ENCODE results near the gene SMIM28.

SMIM28 gene

GRCh38 chr6:138378463-138378862 lies 758 bp downstream of the SMIM28 start:
- H3K4me2 ChIP-seq (ENCODE audit: low read depth, low read length, poor library complexity, severe bottlenecking), result no peak overlapping the region
- no peak overlapping the region for H2AFZ ChIP-seq (ENCODE audit: low read length)
- no peaks in the 10 kb centered on the region for H3K4me1 ChIP-seq (ENCODE audit: insufficient read depth, low read length, poor library complexity, severe bottlenecking)
- H3K4me3 ChIP-seq (ENCODE audit: low read length, poor library complexity, severe bottlenecking), result no peak overlapping the region
- H3K9ac ChIP-seq (ENCODE audit: low read depth, low read length, poor library complexity, severe bottlenecking), result no peak overlapping the region
- H3K27me3 ChIP-seq (ENCODE audit: insufficient read depth, low read length, poor library complexity, severe bottlenecking), result no peaks in the 10 kb centered on the region
- no peak for TF ChIP-seq EZH2phosphoT487 (IDR thresholded peaks at IDR 0.05; ENCODE audit: borderline replicate concordance)
- TF ChIP-seq CTCF (conservative IDR thresholded peaks at IDR 0.05; ENCODE audit: low read length), result no peak
- no peaks in the 10 kb centered on the region for H3K9me2 ChIP-seq (replicated peaks; ENCODE audit: low read depth, low read length)
- no peaks in the 10 kb centered on the region for H3K36me3 ChIP-seq (ENCODE audit: insufficient read depth, low read length)
- no peaks in the 10 kb centered on the region for H3F3A ChIP-seq (ENCODE audit: low read depth)
- no peaks in the 10 kb centered on the region for H4K20me1 ChIP-seq (ENCODE audit: insufficient read depth, low read length, poor library complexity, severe bottlenecking)
- H3K9me3 ChIP-seq (ENCODE audit: insufficient read depth, low read depth, low read length), result no peaks in the 10 kb centered on the region
- H3K79me2 ChIP-seq (ENCODE audit: insufficient read depth, low read length), result no peaks in the 10 kb centered on the region

DNA sequence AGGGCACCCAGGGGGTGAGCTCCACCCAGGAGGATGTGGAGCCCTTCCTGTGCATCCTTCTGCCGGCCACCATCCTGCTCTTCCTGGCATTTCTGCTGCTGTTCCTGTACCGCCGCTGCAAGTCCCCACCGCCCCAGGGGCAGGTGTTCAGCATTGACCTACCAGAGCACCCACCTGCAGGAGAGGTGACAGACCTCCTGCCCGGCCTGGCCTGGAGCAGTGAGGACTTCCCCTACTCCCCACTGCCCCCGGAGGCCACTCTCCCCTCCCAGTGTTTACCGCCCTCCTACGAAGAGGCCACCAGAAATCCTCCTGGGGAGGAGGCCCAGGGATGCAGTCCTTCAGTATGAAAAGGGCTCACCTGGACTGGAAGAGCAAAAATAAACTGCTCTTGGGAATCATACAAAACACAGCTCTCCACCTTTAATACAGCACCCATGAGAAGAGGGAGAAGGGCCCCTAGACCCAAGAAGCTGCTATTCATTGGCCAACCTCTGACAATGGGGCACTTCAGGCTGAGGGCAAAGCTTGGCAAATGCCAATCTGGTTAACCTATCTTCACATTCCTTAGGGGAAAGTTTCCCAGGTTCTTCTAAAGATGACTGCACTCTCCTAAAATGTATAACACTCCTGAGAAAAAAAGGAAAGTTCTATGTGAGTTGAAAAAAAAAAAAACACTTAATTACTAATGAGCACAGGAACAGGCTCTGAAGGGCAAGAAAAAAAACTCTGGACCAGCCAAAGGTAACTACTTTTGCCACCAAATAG lies 5.0 kb downstream of the SMIM28 start:
- Histone ChIP-seq H3K9ac (ENCODE audit: low read depth, low read length, poor library complexity, severe bottlenecking) (no peak overlapping the region), H3K4me1 (ENCODE audit: insufficient read depth, low read length, poor library complexity, severe bottlenecking) (no peaks in the 10 kb centered on the region), H3K36me3 (ENCODE audit: insufficient read depth, low read length) (no peaks in the 10 kb centered on the region), H2AFZ (ENCODE audit: low read length) (no peak overlapping the region), H3K27me3 (ENCODE audit: insufficient read depth, low read length, poor library complexity, severe bottlenecking) (no peaks in the 10 kb centered on the region), H3K4me3 (ENCODE audit: low read length, poor library complexity, severe bottlenecking) (no peak overlapping the region), H3F3A (ENCODE audit: low read depth) (no peaks in the 10 kb centered on the region), H3K9me3 (ENCODE audit: insufficient read depth, low read depth, low read length) (no peaks in the 10 kb centered on the region), H3K4me2 (ENCODE audit: low read depth, low read length, poor library complexity, severe bottlenecking) (no peak overlapping the region), H3K79me2 (ENCODE audit: insufficient read depth, low read length) (no peaks in the 10 kb centered on the region), H3K9me2 (replicated peaks; ENCODE audit: low read depth, low read length) (no peaks in the 10 kb centered on the region), H4K20me1 (ENCODE audit: insufficient read depth, low read length, poor library complexity, severe bottlenecking) (no peaks in the 10 kb centered on the region)
- TF ChIP-seq CTCF (conservative IDR thresholded peaks at IDR 0.05; ENCODE audit: low read length), result peak; percentile 49
- TF ChIP-seq EZH2phosphoT487 (IDR thresholded peaks at IDR 0.05; ENCODE audit: borderline replicate concordance), result no peak

DNA sequence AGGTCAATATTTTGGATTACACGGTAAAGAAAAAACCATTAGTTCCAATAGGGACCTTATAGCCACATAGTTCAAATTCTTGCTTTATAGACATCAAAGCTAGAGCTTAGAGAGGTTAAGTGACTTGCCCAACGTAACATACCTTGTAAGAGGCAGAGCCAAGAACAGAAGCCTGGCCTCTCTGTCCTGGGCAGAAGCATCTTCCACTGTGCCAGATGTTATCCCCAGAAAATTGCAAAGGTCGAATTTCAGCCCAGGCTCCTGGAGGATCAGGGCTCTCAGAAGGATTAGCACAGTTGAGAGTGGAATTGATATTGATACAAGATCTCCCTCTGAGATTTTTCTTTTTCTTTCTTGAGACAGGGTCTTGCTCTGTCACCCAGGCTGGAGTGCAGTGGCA lies 6.1 kb downstream of the SMIM28 start:
- no peaks in the 10 kb centered on the region for H3K4me1 ChIP-seq (ENCODE audit: insufficient read depth, low read length, poor library complexity, severe bottlenecking)
- H3K9ac ChIP-seq (ENCODE audit: low read depth, low read length, poor library complexity, severe bottlenecking), result no peak overlapping the region
- H3F3A ChIP-seq (ENCODE audit: low read depth), result no peaks in the 10 kb centered on the region
- no peak overlapping the region for H3K4me3 ChIP-seq (ENCODE audit: low read length, poor library complexity, severe bottlenecking)
- H3K27me3 ChIP-seq (ENCODE audit: insufficient read depth, low read length, poor library complexity, severe bottlenecking), result no peaks in the 10 kb centered on the region
- no peaks in the 10 kb centered on the region for H3K36me3 ChIP-seq (ENCODE audit: insufficient read depth, low read length)
- no peaks in the 10 kb centered on the region for H4K20me1 ChIP-seq (ENCODE audit: insufficient read depth, low read length, poor library complexity, severe bottlenecking)
- no peaks in the 10 kb centered on the region for H3K9me2 ChIP-seq (replicated peaks; ENCODE audit: low read depth, low read length)
- no peaks in the 10 kb centered on the region for H3K9me3 ChIP-seq (ENCODE audit: insufficient read depth, low read depth, low read length)
- H2AFZ ChIP-seq (ENCODE audit: low read length), result no peak overlapping the region
- H3K4me2 ChIP-seq (ENCODE audit: low read depth, low read length, poor library complexity, severe bottlenecking), result no peak overlapping the region
- TF ChIP-seq EZH2phosphoT487 (IDR thresholded peaks at IDR 0.05; ENCODE audit: borderline replicate concordance), result no peak
- TF ChIP-seq CTCF (conservative IDR thresholded peaks at IDR 0.05; ENCODE audit: low read length), result no peak
- no peaks in the 10 kb centered on the region for H3K79me2 ChIP-seq (ENCODE audit: insufficient read depth, low read length)

Measured in Loucy (cell line).